ENCODE data around the gene ZNF837. TPM values are rescaled to one million over a fixed set of nuclear protein-coding genes. Genes with fewer than 3 reads are reported as not detected.

Gene ZNF837
- total and polyA plus RNA-seq, 2 of the 13 experiments (the other 11 are each of a cell fraction or from before 2014, with no cell fraction given), result 0.29 to 1.3 TPM

GRCh38 chr19:58326914-58327726 is 53.7 kb downstream of the ZNF837 start, which contains the start of gene ZSCAN22 (continued):
- TF ChIP-seq PAXIP1 (CRISPR knock-in tag; conservative IDR thresholded peaks at IDR 0.05) (no peak; the same call in none of the 2 replicates), NFAT5 (CRISPR knock-in tag; IDR thresholded peaks at IDR 0.05) (no peak), AGO1 (IDR thresholded peaks at IDR 0.05; ENCODE audit: low read depth, low read length, poor library complexity, severe bottlenecking) (peak; percentile 59), ZMYM4 (CRISPR knock-in tag; IDR thresholded peaks at IDR 0.05) (peak; percentile 73; the same call in 1 of the 2 replicates), ASH2L (IDR thresholded peaks at IDR 0.05; ENCODE audit: insufficient read length, low read depth, low read length) (peak; percentile 96), HDAC1 (CRISPR knock-in tag; IDR thresholded peaks at IDR 0.05) (peak; percentile 97), HES4 (CRISPR knock-in tag; IDR thresholded peaks at IDR 0.05; ENCODE audit: borderline replicate concordance) (no peak), ZNF468 (CRISPR knock-in tag; IDR thresholded peaks at IDR 0.05) (no peak), TBL1XR1 (IDR thresholded peaks at IDR 0.05; ENCODE audit: borderline replicate concordance, low read length, partially characterized antibody) (peak; percentile 43), ETV6 (CRISPR knock-in tag; conservative IDR thresholded peaks at IDR 0.05) (no peak; the same call in 1 of the 2 replicates), NONO (IDR thresholded peaks at IDR 0.05) (no peak), NONO (CRISPR knock-in tag; conservative IDR thresholded peaks at IDR 0.05) (peak; percentile 93), HNF4A (CRISPR knock-in tag; IDR thresholded peaks at IDR 0.05) (peak; percentile 33; the same call in 1 of the 2 replicates), MNT (IDR thresholded peaks at IDR 0.05) (peak; percentile 3; the same call in 1 of the 2 replicates), ZNF274 (CRISPR knock-in tag; IDR thresholded peaks at IDR 0.05) (peak; percentile 97)
